HepG2 (cell line): ENCODE measurements around the gene SOX13. TPM values are rescaled to one million over a fixed set of nuclear protein-coding genes. Genes with fewer than 3 reads are reported as not detected.

Experiments used
- BHLHE40 ChIP-seq: IDR thresholded peaks from 2 replicates; pipeline ENCODE4 v1.6.1; 2011; ENCODE audit warnings: low read length, improper control_type of control experiment
- MTA3 ChIP-seq: sonication (generic); formaldehyde crosslinking; IDR thresholded peaks from 2 replicates; pipeline ENCODE4 v1.4.0; 2020; ENCODE audit warnings: missing genetic modification reagents
- PAX8 ChIP-seq: sonication (generic); formaldehyde crosslinking; IDR thresholded peaks from 2 replicates; pipeline ENCODE4 v1.8.0; 2022; ENCODE audit warnings: mild to moderate bottlenecking, missing genetic modification reagents, borderline replicate concordance
- RERE ChIP-seq: IDR thresholded peaks from 2 replicates; pipeline ENCODE4 v1.6.1; 2016; ENCODE audit warnings: low read depth, missing genetic modification reagents, missing compliant biosample characterization
- SOX13 ChIP-seq, 3 experiments: fragments of 450-650 bp in 1 of 3; sonication (generic) in 1 of 3; formaldehyde crosslinking in 1 of 3; IDR thresholded peaks in 2 of 3; conservative IDR thresholded peaks in 1 of 3; 2 replicates each; pipeline versions ENCODE4 v1.5.0 to v1.6.1; 2016 to 2020; ENCODE audit warnings: antibody characterized with exemption in 1 of 3, mild to moderate bottlenecking in 1 of 3, missing compliant biosample characterization in 1 of 3, missing genetic modification reagents in 1 of 3, moderate library complexity in 1 of 3
- ZNF687 ChIP-seq: sonication (generic); formaldehyde crosslinking; IDR thresholded peaks from 2 replicates; pipeline ENCODE4 v1.5.1; 2020; ENCODE audit warnings: mild to moderate bottlenecking, missing genetic modification reagents, moderate library complexity
- ZNF883 ChIP-seq: sonication (generic); formaldehyde crosslinking; IDR thresholded peaks from 2 replicates; pipeline ENCODE4 v1.5.1; 2020; ENCODE audit warnings: mild to moderate bottlenecking, missing genetic modification reagents; ENCODE audit errors: not compliant biosample characterization
- polyA plus RNA-seq, 8 experiments: library from polyadenylated mRNA; depleted of rRNA in 3 of 8; stranded (reverse) in 7 of 8; unstranded in 1 of 8; fragments of >200 nt; fragmentation: Illumina TruSeq in 4 of 8; extraction: Trizol in 4 of 8; gene quantifications; 2 replicates each; pipeline versions ENCODE4 v1.2.1 to v1.2.3, GENCODE V29; 2011 to 2016; ENCODE audit warnings: low read depth in 4 of 8, missing spikeins in 1 of 8, mixed read lengths in 1 of 8; ENCODE audit not compliant: insufficient read depth in 1 of 8
- total RNA-seq, 5 experiments: library from RNA; depleted of rRNA; stranded (reverse); fragments of >200 nt; fragmentation: Illumina TruSeq; extraction: Trizol; gene quantifications; 2 replicates each; pipeline ENCODE4 v1.2.3, GENCODE V29; 2016; ENCODE audit warnings: low read depth in 1 of 5
- TF ChIP-seq, protein P1 (sequence below): sonication (generic); formaldehyde crosslinking; IDR thresholded peaks from 2 replicates; pipeline ENCODE4 v1.5.0; 2020; ENCODE audit warnings: mild to moderate bottlenecking, missing genetic modification reagents, borderline replicate concordance
- TF ChIP-seq, protein P2 (sequence below): fragments of 450-650 bp; IDR thresholded peaks from 2 replicates; pipeline ENCODE4 v1.6.1; 2016
- TF ChIP-seq, protein P3 (sequence below): sonication (generic); formaldehyde crosslinking; IDR thresholded peaks from 2 replicates; pipeline ENCODE4 v1.4.0; 2020; ENCODE audit warnings: missing genetic modification reagents

The SOX13 gene
- total and polyA plus RNA-seq, 2 of the 13 experiments (the other 11 are each of a cell fraction or from before 2014, with no cell fraction given) = 13.3 to 15.8 TPM

GRCh38 chr1:204145033-204145504 is 72.2 kb downstream of the SOX13 start (continued):
- peak; percentile 13; the same call in 1 of the 2 replicates for TF ChIP-seq ZNF687 (CRISPR knock-in tag)
- TF ChIP-seq, protein P1, sequence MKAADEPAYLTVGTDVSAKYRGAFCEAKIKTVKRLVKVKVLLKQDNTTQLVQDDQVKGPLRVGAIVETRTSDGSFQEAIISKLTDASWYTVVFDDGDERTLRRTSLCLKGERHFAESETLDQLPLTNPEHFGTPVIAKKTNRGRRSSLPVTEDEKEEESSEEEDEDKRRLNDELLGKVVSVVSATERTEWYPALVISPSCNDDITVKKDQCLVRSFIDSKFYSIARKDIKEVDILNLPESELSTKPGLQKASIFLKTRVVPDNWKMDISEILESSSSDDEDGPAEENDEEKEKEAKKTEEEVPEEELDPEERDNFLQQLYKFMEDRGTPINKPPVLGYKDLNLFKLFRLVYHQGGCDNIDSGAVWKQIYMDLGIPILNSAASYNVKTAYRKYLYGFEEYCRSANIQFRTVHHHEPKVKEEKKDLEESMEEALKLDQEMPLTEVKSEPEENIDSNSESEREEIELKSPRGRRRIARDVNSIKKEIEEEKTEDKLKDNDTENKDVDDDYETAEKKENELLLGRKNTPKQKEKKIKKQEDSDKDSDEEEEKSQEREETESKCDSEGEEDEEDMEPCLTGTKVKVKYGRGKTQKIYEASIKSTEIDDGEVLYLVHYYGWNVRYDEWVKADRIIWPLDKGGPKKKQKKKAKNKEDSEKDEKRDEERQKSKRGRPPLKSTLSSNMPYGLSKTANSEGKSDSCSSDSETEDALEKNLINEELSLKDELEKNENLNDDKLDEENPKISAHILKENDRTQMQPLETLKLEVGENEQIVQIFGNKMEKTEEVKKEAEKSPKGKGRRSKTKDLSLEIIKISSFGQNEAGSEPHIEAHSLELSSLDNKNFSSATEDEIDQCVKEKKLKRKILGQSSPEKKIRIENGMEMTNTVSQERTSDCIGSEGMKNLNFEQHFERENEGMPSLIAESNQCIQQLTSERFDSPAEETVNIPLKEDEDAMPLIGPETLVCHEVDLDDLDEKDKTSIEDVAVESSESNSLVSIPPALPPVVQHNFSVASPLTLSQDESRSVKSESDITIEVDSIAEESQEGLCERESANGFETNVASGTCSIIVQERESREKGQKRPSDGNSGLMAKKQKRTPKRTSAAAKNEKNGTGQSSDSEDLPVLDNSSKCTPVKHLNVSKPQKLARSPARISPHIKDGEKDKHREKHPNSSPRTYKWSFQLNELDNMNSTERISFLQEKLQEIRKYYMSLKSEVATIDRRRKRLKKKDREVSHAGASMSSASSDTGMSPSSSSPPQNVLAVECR = peak; percentile 88; the same call in 1 of the 2 replicates
- peak; percentile 62; the same call in 1 of the 2 replicates for TF ChIP-seq SOX13 (IDR thresholded peaks at IDR 0.05)
- TF ChIP-seq SOX13 (CRISPR knock-in tag; conservative IDR thresholded peaks at IDR 0.05 in 1 of 2, IDR thresholded peaks at IDR 0.05 in 1 of 2) = peak in 1 of 2 experiments; percentile 95; a peak in 2 of 4 replicates
- no peak for TF ChIP-seq BHLHE40
- TF ChIP-seq MTA3 = no peak
- TF ChIP-seq, protein P2, sequence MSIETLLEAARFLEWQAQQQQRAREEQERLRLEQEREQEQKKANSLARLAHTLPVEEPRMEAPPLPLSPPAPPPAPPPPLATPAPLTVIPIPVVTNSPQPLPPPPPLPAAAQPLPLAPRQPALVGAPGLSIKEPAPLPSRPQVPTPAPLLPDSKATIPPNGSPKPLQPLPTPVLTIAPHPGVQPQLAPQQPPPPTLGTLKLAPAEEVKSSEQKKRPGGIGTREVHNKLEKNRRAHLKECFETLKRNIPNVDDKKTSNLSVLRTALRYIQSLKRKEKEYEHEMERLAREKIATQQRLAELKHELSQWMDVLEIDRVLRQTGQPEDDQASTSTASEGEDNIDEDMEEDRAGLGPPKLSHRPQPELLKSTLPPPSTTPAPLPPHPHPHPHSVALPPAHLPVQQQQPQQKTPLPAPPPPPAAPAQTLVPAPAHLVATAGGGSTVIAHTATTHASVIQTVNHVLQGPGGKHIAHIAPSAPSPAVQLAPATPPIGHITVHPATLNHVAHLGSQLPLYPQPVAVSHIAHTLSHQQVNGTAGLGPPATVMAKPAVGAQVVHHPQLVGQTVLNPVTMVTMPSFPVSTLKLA = no peak
- TF ChIP-seq ZNF883 (CRISPR knock-in tag) = no peak
- TF ChIP-seq PAX8 (CRISPR knock-in tag) = 0 out of 2 replicates have a peak, but pooled peaks have one; percentile 15
- peak; percentile 79 for TF ChIP-seq RERE
- TF ChIP-seq, protein P3, sequence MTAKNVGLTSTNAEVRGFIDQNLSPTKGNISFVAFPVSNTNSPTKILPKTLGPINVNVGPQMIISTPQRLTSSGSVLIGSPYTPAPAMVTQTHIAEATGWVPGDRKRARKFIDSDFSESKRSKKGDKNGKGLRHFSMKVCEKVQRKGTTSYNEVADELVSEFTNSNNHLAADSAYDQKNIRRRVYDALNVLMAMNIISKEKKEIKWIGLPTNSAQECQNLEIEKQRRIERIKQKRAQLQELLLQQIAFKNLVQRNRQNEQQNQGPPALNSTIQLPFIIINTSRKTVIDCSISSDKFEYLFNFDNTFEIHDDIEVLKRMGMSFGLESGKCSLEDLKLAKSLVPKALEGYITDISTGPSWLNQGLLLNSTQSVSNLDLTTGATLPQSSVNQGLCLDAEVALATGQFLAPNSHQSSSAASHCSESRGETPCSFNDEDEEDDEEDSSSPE (CRISPR knock-in tag) = peak; percentile 58; the same call in 1 of the 2 replicates
